Measurements from ENCODE around the gene BCAS3.

BCAS3 gene

DNA sequence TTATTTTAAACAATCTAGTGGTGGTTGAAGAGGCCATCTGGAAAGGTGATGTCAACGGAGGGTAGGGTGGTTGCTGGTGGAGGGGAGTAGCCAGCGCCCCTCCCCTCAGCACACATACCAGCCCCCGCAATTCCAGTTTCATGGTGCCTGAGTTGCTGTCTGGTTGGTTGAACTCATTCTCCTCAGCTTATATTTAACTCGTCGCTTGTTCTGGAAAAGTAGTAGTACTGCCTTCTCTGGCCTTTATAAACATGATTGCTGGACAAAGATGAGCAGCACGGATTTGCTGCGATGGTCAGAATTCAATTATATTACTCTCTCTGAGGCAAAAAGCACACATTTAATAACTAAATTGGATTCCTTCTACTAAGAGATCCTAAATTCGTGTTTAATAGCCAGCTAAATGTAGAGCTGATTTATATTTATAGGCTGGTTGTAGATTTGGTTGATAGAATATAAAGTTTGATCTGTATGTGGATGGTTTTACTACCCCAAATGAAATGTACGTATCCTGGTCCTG lies 484.0 kb downstream of the BCAS3 start:
- Histone ChIP-seq H3K36me3 (ENCODE audit: insufficient read depth) (no peaks in the 10 kb centered on the region), H3K79me2 (ENCODE audit: insufficient read depth, low read depth) (no peaks in the 10 kb centered on the region), H3K27ac (no peak overlapping the region), H3K4me3 (IDR thresholded peaks at IDR 0.05; ENCODE audit: insufficient read depth, low read depth, low read length) (no peak overlapping the region), H3K4me2 (no peak overlapping the region), H3K9ac (no peak overlapping the region), H3K4me1 (ENCODE audit: low read depth, poor library complexity, severe bottlenecking) (no peaks in the 10 kb centered on the region), H2AFZ (ENCODE audit: low read depth) (no peak overlapping the region), H4K20me1 (ENCODE audit: insufficient read depth) (no peaks in the 10 kb centered on the region), H3K27me3 (ENCODE audit: insufficient read depth, low read depth) (no peaks in the 10 kb centered on the region)
- TF ChIP-seq, protein P1, sequence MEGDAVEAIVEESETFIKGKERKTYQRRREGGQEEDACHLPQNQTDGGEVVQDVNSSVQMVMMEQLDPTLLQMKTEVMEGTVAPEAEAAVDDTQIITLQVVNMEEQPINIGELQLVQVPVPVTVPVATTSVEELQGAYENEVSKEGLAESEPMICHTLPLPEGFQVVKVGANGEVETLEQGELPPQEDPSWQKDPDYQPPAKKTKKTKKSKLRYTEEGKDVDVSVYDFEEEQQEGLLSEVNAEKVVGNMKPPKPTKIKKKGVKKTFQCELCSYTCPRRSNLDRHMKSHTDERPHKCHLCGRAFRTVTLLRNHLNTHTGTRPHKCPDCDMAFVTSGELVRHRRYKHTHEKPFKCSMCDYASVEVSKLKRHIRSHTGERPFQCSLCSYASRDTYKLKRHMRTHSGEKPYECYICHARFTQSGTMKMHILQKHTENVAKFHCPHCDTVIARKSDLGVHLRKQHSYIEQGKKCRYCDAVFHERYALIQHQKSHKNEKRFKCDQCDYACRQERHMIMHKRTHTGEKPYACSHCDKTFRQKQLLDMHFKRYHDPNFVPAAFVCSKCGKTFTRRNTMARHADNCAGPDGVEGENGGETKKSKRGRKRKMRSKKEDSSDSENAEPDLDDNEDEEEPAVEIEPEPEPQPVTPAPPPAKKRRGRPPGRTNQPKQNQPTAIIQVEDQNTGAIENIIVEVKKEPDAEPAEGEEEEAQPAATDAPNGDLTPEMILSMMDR (conservative IDR thresholded peaks at IDR 0.05; ENCODE audit: low read depth, low read length) = no peak

DNA sequence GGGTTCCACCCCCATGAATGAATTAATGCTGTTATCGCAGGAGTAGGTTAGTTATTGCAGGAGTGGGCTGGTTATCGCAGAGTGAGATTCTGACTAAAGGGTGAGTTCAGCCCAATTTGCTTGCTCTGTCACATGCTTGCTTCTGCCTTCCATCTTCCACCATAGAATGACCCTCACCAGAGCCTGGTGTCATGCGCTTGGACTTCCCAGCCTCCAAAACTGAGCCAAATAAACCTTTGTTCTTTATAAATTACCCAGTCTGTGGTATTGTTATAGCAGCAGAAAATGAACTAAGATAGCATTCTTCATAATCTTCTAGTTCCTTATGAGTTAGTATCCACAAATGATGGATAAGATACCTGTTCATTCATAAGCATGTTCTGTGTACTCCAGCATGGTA lies 486.9 kb downstream of the BCAS3 start:
- Histone ChIP-seq H3K79me2 (ENCODE audit: insufficient read depth, low read depth) (no peaks in the 10 kb centered on the region), H3K27ac (no peak overlapping the region), H2AFZ (ENCODE audit: low read depth) (no peak overlapping the region), H3K4me2 (no peak overlapping the region), H4K20me1 (ENCODE audit: insufficient read depth) (no peaks in the 10 kb centered on the region), H3K9ac (no peak overlapping the region), H3K4me3 (IDR thresholded peaks at IDR 0.05; ENCODE audit: insufficient read depth, low read depth, low read length) (no peak overlapping the region), H3K36me3 (ENCODE audit: insufficient read depth) (no peaks in the 10 kb centered on the region), H3K4me1 (ENCODE audit: low read depth, poor library complexity, severe bottlenecking) (no peaks in the 10 kb centered on the region), H3K27me3 (ENCODE audit: insufficient read depth, low read depth) (no peaks in the 10 kb centered on the region)
- TF ChIP-seq, protein P1 (conservative IDR thresholded peaks at IDR 0.05; ENCODE audit: low read depth, low read length) = no peak

DNA sequence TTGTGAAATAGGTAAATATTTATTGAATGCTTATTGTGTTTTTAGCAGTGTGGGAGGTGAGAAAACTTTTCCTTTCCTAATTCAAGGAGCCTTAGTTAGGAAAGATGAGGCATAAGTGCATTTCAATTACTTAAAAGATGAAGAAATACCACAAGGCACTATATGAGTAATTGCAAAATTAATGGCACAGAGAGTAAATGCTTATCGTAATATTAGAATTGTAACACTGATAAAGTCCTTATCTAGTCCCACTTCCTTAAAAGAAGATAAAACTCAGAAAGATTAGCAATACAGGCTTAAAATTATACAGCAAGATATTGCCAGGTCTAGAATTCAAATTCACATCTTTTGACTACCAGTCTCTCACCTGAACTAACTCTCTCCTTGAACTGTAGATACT lies 489.4 kb downstream of the BCAS3 start:
- Histone ChIP-seq H3K4me3 (IDR thresholded peaks at IDR 0.05; ENCODE audit: insufficient read depth, low read depth, low read length) (no peak overlapping the region), H3K4me2 (no peak overlapping the region), H3K79me2 (ENCODE audit: insufficient read depth, low read depth) (no peaks in the 10 kb centered on the region), H3K9ac (no peak overlapping the region), H3K4me1 (ENCODE audit: low read depth, poor library complexity, severe bottlenecking) (no peaks in the 10 kb centered on the region), H2AFZ (ENCODE audit: low read depth) (no peak overlapping the region), H3K27ac (no peak overlapping the region), H3K36me3 (ENCODE audit: insufficient read depth) (no peaks in the 10 kb centered on the region), H4K20me1 (ENCODE audit: insufficient read depth) (no peaks in the 10 kb centered on the region), H3K27me3 (ENCODE audit: insufficient read depth, low read depth) (no peaks in the 10 kb centered on the region)
- TF ChIP-seq, protein P1 (conservative IDR thresholded peaks at IDR 0.05; ENCODE audit: low read depth, low read length) = no peak

DNA sequence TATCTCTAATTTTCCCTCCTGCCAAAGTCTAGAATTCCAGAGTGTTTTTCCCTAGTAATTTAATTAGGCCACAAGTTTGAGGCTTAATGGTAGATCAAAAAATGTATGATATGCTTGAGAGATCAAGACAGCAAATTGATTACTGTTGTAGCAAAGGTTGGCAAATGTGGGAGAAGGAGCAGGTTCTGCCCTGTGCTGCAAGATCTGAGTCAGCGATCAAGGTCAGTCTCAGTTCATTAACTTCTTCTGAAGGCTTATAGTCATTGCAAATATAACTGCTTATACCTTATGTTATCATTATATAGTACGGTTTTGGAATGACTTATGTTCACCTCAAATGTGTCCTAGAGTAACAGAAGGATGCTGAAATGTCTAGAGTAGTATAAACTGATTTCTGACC lies 490.9 kb downstream of the BCAS3 start:
- no peak overlapping the region for H3K27ac ChIP-seq
- no peak overlapping the region for H2AFZ ChIP-seq (ENCODE audit: low read depth)
- H3K27me3 ChIP-seq (ENCODE audit: insufficient read depth, low read depth) = no peaks in the 10 kb centered on the region
- H3K9ac ChIP-seq = no peak overlapping the region
- TF ChIP-seq, protein P1 (conservative IDR thresholded peaks at IDR 0.05; ENCODE audit: low read depth, low read length) = no peak
- no peaks in the 10 kb centered on the region for H4K20me1 ChIP-seq (ENCODE audit: insufficient read depth)
- no peaks in the 10 kb centered on the region for H3K4me1 ChIP-seq (ENCODE audit: low read depth, poor library complexity, severe bottlenecking)
- H3K79me2 ChIP-seq (ENCODE audit: insufficient read depth, low read depth) = no peaks in the 10 kb centered on the region
- H3K4me2 ChIP-seq = no peak overlapping the region
- H3K4me3 ChIP-seq (IDR thresholded peaks at IDR 0.05; ENCODE audit: insufficient read depth, low read depth, low read length) = no peak overlapping the region
- H3K36me3 ChIP-seq (ENCODE audit: insufficient read depth) = no peaks in the 10 kb centered on the region

Data from KMS-11 (cell line).